ENCODE results near the gene FBXL16.
"Not testable (repeated sequence)": the region's sequence is repeated elsewhere in the genome, so short reads cannot be mapped to it uniquely, and the experiment has no call there.

Gene FBXL16

DNA sequence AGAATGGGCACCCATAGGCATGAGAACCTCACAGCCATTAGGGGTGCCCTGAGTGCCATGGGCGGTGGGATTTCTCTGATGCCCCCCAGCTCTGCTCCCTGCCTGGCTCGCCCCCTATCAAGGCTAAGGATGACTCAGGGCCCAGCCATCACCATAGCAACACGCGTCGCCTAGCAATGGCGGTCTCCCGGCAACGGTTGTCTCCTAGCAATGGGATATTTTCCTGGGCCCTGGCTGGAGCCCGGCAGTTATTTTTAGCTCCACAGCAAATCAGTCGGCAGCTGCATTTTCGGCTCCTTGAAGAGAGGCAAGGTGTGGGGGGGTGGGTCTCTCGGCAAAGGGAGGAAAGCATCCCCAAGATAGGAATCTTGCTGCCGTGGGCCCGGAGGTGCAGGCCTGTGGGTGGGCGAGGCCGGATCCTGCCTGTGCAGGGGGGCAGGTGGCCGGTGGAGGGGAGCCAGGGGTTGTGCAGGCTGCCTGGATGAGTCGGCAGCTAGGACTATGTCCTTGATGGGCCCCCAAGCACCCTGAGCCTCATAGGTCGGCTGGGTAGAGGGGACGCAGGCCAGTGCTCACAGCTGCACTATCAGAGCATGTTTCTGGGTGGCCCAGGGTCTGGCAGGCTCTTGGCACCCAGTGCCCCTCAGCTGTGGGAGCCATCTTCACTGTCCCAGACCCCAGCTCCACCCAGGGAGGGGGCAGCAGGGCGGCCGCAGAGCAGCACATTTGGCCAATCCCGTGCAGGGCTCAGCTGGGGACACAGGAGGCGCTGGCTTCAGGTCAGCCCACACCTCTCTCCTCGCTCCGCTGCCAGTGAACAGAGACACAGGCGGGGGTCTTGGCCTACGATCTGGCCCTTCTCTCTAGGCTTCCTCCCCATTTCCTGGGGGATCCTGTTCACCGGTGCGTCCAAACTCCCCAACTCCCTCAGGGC lies 4.2 kb upstream of the FBXL16 start:
- no peak for DNase-seq (ENCODE audit: low spot score)

- DNase-seq (ENCODE audit: low spot score), result no peak
Measured at GRCh38 chr16:708959-709358, 3.4 kb upstream of the FBXL16 start.

- no peak for DNase-seq (ENCODE audit: low spot score)
Measured at GRCh38 chr16:708019-708418, 2.4 kb upstream of the FBXL16 start.

- DNase-seq (ENCODE audit: low spot score), result no peak
Measured at GRCh38 chr16:707062-707538, 1.5 kb upstream of the FBXL16 start.

DNA sequence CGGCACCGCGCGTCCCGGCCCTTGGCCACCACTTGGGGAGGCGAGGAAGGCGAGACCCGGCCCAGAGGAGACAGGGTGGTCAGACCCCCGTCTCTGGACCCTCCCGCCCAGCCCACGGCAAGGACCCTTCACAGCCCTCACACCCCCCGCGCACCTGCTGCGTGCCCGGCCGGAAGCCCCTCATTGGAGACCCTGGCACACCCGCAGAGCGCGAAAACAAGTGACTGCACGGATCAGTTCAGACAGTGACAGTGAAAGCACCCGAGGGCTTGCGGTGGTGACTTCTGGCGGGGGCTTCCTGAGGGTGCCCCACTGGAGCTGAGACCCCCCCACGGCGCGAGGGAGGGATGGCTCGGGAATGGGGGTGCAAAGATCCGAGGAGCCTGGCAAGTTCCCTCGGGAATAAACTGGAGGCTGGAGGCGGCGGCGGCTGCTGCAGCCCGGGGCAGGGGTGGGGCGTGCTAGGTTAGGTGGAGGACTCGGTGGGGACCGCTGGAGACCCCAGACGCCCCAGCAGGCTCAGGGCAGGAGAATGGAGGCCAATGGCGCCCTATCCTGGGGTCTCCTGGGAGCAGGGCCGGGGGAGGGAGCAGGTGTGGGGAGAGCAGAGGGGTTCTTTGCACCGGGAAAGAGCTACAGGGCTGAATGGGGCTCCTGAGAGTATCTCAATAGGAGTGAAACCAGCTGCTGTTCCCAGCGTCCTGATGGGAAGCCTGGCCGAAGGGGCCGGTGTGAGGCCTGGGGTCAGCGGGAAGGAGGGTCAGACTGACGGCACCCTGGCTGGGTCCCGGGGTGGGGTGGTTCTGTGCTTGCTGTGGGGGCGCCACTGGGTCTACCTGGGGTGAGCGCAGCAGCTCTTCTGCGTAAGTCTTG lies 824 bp upstream of the FBXL16 start:
- DNase-seq (ENCODE audit: low spot score), result no peak

DNA sequence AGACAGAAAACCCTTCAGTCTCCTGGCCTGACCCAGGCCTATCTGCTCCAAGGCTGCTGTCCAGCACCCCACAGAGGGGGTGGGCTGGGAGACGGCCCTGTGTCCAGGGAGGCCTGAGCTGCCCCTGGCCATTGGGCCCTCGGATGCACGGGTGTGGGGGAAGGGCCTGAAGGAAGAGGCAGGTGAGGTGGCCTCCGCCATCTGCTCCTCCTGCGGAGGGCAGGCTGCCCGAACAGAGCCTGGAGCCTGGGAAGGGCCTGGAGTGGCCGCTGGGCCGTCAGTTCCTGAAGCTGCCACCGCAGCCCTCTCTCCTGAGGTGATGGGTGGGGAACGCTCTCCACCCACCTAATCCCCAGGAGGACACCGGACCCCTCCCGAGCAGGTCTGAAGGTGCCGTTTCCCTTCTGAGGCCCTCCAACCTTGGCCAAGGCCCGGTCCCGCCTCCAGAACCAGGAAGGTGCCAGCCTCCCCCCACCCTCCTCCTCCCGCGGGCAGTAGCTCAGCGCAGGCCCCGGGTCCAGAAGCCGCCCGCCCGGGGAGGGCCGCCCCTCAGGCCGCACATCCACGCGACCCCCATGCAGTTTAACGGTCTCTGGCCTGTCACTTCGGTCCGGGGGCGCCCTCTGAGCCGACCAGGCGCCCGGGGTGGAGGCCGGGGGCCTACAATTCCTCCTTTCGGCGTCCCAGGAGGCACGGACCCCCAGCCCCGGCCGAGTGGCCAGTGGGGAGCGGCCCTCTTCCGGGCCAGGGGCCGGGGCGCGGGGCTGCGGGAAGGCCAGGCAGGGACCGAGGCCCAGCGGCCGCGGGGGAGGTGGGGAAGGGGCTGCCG lies 835 bp downstream of the FBXL16 start:
- no peak for DNase-seq (ENCODE audit: low spot score)

DNA sequence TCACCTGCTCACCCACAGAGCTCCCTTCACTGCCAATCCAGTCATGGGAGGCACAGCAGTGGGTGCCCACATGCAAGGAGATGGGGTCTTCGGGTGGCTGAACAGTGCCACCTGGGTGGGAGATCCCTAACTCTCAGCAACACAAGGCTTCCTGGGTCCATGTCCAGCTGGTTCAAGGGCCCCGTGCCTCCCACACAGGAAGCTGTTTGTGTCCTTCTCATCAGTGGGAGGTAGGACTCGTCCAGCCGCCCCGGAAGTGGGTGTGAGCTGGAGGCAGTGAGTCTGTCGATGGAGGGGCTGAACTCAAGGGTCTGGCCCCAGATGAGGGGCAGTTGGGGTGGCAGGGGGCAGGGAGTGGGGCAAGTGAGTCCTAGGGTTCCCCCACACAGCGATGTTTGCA lies 1.6 kb downstream of the FBXL16 start:
- no peak for DNase-seq (ENCODE audit: low spot score)

DNA sequence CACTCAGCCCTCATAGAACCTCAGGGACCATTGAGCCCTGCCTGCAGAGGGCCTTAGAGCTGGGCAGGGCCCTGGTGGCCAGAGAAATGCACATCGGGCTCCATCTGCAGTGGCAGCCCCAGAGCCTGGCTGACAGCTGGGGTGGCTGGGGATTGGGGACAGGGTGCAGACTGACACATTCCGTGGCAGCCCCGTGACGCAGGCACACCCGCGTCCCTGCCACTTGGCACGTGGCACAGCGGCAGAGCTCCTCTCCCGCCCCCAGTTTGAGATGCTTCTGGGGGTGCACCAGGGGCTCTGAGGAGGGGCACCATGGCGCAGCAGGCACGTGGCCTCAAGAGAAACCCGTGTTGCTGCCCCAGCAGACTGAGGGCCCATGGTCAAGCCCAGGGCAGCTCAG lies 2.2 kb downstream of the FBXL16 start:
- DNase-seq (ENCODE audit: low spot score), result no peak

- DNase-seq (ENCODE audit: low spot score), result no peak
Measured at GRCh38 chr16:702341-702740, 3.3 kb downstream of the FBXL16 start.

DNA sequence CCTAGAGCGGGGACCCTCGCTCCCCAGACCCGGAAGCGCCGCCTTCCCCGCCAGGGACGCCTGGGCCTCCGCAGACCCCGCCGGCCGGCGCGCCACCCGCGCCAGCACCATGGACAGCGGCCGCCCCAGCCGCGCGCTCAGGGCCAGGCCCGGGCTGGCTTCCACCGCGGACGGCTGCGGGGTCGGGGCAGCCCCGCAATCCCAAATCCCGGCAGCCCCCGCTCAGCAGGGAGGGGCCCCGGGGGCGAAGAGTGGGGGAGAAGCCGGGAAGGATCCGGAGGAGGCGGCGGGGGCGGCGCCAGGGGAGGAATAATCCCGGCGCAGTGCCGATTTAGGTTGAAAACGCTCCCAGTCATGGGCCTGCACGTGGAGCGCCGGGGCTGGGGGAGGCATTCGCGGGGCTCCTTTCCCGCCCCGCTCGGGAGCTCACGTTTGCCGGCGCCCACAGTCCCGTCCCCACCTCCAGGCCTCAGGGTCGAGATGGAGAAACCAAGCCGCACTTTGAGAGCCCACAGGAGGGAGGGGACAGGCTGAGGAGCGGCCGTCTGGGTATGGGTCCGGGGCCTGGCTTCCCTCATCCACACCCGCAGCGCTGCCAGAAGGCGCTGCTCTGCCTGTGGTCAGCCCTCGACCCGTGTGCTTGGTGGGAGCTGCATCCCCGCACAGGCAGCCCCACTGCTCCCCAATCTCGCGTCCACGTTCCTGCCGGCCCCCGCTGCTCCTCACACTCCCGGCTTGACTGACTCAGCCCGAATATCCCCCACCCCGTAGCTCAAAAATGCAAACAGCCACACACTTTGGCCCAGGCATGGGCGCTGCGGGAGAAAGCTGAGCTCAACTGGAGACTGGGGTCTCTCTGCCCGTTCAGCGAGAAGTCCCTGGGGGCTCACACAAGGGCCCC lies 4.7 kb downstream of the FBXL16 start:
- DNase-seq (ENCODE audit: low spot score), result no peak

GRCh38 chr16:698911-699671 lies 6.5 kb downstream of the FBXL16 start:
- no peak for DNase-seq (ENCODE audit: low spot score)

DNA sequence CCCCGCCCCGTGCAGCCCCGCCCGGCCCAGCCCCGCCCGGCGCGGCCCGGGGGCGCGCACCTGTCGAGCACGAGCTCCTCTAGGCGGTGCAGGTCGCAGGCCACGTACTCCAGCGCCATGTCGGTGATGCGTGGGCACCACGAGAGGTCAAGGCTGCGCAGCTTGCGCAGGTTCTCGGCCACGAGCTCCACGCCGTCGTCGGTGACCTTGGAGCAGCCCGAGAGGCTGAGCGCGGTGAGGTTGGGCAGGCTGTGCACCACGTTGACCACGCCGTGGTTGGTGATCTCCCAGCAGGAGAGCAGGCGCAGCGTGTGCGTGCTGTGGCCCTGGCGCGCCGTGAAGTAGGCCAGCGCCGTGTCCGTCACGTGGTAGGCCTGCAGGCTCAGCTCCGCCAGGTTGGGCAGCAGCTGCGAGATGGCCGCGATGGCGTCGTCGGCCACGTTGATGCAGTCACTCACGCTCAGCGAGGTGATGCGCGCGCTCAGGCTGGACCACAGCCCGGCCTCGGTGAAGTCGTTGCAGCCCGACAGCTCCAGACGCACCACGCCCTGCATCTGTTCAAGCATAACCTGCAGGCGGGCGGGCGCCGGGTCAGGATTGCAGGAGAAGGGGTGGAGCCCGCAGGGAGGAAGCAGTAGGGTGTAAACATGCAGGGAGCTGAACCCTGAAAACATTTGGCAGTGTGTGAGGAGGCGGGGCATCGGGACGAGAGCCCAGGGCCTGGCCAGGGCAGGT lies 10.1 kb downstream of the FBXL16 start:
- DNase-seq (ENCODE audit: low spot score), result no peak

DNA sequence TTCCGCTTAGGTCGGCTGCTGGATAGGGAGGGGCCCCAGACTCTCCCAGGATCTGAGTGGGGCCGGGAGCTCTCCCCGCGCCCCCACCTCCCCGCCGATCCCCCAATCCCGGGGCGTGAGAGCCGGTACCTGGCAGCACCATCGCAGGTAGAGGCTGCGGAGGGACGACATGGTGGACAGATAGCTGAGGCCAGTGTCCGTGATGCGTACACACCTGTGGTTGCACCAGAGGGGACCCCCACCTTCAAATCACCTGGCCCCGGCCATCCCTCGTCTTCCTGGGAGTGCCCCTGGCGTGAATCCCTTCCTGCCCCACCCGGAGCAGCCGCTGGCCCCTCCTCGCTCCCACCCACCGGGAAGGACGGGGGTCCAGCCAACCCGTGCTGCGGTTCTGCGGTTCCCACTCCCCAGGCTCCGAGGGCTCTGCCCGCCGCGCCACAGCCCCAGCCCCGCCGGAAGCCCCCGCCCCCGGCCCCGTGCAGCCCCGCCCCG lies 10.7 kb downstream of the FBXL16 start:
- no peak for DNase-seq (ENCODE audit: low spot score)

GRCh38 chr16:694187-694862 lies 11.3 kb downstream of the FBXL16 start:
- no peak for DNase-seq (ENCODE audit: low spot score)

- DNase-seq (ENCODE audit: low spot score), result no peak
Measured at GRCh38 chr16:693766-694165, 11.8 kb downstream of the FBXL16 start.

DNA sequence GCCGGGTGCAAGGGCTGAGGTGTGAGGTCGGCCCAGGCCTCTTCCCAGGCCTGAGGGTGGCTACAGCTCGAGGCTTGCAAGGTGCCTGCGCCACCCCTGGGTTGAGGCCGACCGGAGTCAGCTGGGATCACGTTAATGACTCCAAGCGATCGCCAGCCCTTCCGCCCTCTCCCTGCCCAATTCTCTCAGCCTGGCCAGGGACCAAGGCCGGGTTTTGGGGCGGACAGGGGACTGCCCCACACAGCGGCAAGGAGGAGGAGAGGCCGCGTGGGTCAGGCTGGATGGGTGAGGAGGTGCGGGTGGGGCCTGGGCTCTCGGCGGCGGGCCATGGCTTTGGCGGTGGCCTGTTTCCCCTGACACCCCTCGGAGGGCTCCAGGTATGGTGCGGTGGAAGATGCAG lies 12.2 kb downstream of the FBXL16 start:
- DNase-seq (ENCODE audit: low spot score), result no peak

DNA sequence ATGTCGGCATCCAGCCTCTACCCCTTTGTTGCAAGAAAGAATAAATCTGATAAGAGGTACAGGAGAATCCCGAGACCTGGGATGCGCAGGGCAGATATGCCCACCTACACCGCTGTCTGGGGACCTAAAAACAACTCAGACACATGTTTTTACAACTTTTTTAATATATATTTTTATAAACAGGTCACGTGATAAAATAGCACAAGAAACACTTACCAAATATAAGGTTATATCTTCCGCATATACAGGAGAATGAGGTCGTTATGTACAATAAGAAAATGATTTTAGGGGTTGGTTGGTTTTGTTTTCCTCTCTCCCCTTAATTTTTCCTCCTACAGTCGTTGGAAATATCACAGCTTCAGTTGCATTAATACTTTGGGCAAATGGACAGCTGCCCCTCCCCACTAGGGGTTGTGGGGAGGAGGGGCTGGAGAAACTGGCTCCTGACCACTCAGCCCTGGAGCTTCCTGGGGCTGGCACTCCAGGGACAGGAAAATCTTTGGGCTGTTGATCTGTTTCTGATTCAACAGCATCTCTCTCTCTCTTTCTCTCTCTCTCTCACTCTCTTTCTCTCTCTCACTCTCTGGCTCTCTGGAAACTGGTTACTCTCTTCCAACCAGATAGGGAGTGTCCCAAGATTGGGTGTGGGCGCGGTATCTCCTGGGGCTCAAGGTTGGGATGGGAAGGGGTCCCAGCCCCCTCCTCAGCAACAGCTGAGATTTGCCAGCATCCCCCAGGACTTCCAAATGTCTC lies 13.1 kb downstream of the FBXL16 start:
- no peak for DNase-seq (ENCODE audit: low spot score)

GRCh38 chr16:691242-691641 lies 14.4 kb downstream of the FBXL16 start:
- DNase-seq (ENCODE audit: low spot score), result not testable (repeated sequence)
